HL-60/S4 treated with phorbol 12-myristate 13-acetate at 8.2 ng/mL for 4 days and 3 days (cell line): ENCODE data around the gene APOA4.

Experiments used
- in situ Hi-C: fragments of 300-500 bp; cut with MboI; formaldehyde crosslinking; loops from 2 replicates; pipeline ENCODE4 v1.15.0; 2022; ENCODE audit warnings: low sequenced_read_pairs

Gene APOA4

DNA sequence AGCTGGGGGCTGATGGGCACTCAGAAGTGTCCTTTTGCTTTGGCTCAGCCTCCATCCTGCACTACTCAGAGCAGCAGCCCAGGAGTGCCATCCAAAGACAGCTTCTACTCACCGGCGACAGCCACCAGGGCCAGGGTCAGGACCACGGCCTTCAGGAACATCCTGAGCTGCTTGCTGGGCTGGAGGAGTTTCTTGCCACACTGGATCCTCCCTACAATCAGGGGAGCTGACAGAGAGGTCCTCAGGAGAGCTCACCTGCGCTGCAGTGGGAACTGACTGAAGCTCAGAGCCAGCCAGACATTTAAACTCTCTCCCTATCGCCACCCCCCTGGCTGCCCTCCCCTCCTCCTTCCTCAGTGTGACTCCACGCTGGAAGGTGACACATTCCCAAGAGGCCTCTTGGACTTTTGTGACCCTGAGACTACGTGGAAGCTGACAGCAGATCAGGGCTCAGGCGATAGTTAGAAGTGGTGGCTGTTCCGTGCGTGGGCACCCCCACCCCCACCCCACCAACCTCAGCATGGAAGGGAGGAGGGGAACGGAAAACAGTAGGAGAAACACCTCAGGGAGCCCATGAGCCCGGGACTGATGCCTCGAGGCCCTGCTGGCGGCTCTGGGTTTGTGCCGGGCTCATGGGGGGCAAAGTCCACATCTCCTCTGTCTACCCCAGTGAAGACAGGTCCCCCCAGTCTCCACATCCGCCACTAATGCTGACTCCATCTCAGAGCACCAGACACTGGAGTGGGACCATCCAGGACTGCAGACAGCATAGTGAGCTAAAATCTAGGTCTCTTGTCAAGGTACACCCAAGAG lies at the start of gene APOA4:
TSS of gene APOA4 (minus strand) at position 274 of the 813 bp plus-strand sequence. CDS start at position 161, 113 bp downstream.
- in situ Hi-C loops: no loop called here

DNA sequence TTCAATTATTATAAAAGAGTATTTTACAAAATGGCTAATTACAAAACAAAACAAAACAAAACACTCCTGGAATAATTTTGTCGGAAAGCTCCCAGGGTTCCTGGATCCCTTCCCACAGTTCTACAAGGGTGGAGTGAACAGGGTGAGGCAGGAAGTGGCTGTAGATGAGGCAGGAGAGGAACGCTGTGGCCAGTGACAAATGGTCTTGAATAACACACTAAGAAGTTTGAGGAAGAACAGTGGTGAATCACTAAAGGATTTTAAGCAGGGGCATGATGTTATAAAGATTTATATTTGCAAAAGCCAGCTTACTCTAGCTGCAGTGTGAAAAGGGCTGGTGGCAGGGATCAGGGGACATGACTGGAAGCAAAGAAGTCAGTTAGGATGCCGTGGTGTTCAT lies 48.1 kb upstream of the APOA4 start:
- in situ Hi-C loops: loop anchor here (10.0 kb wide), 1 partner anchor 234 kb away; no protein-coding TSS in a partner anchor

DNA sequence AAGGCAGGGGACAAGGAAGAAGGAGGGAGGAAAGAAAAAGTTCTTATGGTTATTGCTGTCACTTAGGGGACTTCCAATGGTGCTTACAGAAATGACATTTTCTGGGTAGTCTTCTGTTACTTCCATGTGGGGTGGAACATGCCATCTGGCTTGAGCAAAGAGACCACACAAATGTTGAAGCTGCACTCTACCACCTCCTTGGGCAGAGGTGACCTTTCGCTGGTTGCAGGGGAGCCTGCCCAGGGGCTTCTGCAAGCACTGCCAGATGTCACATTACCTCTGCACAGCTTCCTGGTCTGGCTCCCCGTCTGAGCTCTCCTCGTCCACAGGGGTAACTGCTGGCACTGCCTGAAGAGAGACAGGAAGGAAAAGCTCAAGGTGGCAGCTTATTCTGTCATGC lies 47.0 kb upstream of the APOA4 start:
- in situ Hi-C loops: loop anchor here (10.0 kb wide), 1 partner anchor 235 kb away; no protein-coding TSS in a partner anchor

DNA sequence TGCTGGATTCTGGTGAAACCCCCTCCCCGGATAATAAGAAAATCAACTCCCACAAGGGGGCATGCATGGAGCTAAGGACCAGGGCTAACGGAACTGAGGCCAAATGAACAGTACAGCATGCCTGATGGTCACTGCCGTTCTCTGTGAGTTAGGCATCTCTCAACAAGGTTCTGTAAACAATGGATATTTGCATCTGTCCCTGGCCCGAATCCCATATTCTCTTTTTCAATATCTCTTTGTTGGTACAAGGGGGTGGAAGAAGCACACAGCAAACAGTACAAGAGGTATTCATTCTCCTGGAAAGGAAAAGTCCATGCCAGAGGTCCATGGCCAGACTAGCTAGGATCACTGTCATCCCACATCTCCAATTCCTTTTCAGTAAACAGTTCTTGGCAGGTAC lies 46.5 kb upstream of the APOA4 start:
- in situ Hi-C loops: loop anchor here (10.0 kb wide), 1 partner anchor 235 kb away; no protein-coding TSS in a partner anchor

DNA sequence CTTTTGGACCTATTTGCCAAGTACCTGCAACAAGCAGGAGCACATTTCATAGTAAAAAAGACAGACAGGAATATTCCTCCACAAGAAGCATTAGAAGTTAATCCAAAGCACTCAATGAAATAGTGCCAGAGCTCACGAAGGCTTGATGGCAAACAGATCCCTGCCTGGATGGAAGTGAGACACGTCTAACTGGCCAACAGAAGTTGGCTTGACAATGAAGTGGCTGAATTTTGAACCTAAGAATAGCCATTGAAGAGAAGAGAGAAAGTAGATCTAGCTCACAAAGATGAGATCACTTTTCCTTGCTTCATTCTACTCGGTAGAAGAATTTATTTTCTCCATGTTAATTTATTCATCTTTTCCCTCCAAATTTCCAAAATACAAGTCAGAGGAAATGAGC lies 45.0 kb upstream of the APOA4 start:
- in situ Hi-C loops: no loop called here

DNA sequence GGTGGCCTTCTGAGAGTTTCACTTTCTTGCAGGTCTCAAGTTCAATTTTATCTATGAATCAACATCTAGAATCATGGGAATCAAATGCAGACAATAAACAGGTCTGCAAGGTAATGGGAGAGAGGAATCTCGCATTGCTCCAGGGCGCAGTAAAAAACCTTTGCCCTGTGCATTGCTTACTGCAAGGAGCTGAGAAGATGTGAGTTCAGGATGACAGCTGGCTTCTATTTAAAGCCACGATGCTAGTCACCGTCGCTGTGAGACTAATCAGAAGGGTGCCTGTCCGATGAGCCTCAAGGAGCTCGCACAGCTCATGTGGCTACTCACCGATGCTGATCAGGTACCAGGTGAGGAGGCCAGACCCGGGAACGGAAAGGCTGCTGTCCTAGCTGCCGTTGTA lies 44.5 kb upstream of the APOA4 start:
- in situ Hi-C loops: no loop called here

DNA sequence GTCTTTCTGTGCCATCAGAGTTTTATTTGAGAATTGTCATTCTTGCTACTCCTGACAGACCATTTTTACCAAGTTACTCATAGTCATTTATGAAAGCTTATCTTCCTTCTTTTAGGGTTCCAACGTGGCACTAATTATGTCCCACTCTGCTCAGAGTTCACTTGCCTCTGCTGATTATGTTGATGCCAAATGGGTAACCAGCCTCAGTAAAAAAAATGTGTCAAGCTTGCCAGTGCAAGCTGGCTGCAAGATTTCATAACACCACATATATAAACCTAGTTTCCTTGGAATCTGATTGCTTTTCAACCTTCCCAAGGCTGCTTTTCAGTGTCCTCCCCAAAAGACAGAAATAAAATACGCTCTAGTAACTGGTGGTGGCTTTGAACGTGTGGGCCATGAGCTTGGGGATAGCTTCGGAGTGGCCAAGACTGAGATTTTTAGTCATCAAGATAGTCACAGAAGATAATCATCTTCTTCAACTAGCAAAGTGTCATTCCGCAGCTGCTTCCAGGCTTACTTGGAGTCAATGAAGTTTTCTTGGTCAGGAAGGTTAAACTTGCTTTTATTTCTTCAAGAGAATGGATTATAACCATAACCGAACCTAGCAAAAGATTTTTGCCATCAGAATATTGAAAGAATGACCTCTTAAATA lies 43.8 kb upstream of the APOA4 start:
- in situ Hi-C loops: no loop called here

DNA sequence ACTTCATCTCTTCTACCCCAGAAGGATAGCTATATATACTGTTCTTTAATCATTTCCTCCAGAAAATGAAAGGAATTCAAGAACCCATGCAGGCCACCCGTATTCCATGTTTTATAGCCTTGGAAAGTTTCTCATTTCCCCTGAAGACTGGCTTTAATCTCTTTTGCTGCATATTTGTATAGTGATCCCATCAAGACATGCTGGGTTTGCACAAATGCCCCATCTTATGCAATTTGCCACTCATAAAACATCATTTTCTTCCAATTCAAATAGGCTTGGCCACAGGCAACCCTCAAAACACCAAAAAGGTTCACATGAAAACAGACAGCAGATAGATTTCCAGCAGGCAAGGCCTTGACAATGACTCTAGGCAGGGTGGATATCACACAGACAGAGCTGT lies 42.6 kb upstream of the APOA4 start:
- in situ Hi-C loops: no loop called here

DNA sequence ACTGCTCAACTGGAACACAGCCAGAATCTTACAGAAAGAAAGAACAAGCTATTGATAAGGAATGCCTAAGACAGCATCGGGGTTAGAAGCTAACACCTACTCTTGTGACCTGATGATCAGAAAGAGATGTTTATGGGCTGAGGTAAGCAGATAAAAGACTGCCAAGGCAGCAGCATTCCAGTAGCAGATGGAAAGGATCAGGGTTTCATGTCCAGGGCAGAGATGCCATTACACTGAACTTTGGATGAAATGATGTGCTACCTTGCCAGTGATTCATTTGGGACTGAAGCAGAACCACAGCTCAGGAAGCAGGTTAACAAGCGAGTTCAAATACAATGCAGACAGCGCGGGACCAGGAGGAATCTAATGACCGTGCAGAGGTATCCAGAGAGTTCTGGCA lies 41.4 kb upstream of the APOA4 start:
- in situ Hi-C loops: no loop called here

DNA sequence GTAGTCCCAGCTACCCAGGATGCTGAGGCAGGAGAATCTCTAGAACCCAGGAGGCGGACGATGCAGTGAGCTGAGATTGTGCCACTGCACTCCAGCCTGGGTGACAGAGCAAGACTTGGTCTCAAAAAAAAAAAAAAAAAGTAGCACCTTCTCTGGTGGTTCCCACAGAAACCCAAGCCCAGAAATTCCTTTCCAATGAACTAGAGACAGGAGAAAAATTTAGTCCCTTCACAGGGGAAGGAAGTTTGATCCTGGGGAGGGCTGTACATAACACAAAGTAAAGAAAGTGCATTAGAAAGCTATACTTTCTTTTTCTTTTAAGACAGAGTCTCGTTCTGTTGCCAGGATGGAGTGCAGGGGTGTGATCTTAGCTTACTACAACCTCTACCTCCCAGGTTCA lies 39.8 kb upstream of the APOA4 start:
- in situ Hi-C loops: no loop called here

DNA sequence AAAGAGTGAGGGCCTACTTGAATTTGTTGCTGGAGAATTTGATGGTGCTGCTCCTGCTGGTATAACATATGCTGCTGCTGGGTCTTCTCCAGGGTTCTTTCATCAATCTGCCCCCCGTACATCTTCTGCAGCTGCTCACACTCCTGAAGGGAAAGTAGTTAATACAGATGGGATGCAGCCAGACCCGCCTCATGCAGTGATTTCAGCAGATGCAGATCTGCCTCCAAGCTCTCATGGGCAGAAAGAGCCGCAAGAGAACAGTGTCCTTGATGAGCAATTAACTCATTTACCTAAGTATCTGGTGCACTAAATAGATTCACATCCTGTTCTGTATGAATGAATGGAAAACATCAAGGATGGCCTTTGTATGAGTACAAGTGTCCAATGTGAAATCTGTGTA lies 39.1 kb upstream of the APOA4 start:
- in situ Hi-C loops: no loop called here

DNA sequence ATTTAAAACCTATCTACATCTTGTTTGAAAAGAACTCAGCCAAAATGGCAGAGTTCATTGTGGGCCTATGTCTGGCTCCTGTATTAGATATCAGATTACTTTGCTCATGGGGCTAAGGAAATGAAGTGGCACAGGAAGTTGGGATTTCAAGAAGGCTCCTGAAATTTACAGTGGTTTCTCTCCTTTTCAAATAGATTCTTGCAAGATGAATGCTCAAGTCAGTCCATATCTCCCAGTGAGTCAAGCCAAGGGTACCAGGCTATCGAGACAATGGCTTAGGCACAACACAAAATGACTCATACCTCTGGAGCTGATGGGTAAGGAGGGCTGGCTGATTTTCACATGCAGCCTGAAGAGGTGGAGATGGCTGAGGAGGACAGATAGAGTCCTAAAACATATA lies 38.4 kb upstream of the APOA4 start:
- in situ Hi-C loops: no loop called here

DNA sequence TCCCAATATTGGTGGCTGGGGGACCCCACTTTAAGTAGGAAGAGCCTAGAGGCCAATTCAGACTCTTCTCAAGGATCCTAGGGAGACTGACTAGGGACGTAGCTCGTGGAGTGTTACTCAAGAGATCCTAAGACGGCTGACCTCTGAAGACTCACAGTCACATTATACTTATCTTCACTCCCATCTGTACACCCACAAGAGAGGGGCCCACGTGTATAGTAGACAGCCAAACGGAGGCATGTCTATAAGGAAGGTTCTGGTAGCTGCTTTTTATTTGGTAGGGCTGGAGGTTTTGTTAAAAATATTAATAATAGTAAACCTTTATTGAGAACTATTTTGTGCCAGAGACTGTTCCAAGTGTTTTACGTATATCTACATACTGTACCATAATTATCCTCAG lies 37.2 kb upstream of the APOA4 start:
- in situ Hi-C loops: no loop called here

DNA sequence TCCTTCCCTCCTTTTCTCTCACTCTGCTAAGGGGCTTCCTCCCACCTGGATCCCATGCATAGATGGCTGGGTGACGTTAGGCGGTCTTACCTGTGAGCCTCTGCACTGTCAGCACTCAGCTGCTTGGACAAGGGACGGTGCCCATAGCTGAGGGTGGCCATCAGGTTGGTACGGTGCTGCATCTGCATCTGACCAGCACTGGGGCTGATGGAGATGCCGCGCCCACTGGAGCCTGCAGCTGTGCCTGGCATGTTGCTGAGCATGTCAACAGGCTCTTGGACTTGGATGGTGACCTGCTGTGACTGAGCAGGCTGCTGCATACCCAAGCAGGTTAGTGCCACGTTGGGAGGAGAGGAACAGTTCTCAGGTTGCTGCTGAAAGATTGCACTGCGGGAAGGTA lies 36.1 kb upstream of the APOA4 start:
- in situ Hi-C loops: no loop called here

DNA sequence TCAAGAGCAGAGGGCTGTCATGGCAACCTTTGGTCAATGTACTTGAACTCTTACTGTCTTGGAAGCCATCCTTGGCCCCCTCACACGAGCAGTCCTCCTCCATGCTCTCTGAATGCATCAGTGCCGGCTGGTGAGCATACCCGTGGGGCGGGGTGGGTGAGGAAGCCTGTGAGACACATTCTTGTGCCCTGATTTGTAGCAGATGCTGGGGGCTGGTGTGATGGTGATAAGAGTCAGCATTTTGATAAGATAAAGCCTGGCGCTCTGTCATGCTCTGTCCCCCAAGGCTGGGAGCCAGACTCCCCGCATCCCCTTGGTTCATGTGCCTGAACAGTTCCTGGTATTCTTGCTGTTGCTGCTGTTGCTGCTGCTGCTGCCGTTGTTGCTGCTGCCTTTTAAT lies 34.8 kb upstream of the APOA4 start:
- in situ Hi-C loops: no loop called here

DNA sequence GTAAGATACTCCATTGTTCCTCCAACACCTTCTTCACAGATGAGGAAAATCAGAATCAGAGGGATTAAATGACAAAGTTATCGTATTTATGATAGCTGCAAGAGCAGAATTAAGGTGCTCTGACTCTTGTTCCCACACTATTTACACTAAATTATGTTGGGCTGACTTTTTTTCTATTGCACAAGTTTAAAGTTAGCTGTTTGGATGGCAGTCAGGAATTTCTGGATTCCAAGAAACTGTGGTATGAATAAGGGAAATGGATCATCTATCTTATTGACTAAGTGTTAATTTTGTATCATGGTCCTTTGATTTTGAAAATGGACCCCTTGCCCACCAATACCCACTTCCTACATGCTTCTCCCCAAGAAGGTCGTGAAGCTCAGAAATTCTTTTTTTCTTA lies 34.2 kb upstream of the APOA4 start:
- in situ Hi-C loops: no loop called here

DNA sequence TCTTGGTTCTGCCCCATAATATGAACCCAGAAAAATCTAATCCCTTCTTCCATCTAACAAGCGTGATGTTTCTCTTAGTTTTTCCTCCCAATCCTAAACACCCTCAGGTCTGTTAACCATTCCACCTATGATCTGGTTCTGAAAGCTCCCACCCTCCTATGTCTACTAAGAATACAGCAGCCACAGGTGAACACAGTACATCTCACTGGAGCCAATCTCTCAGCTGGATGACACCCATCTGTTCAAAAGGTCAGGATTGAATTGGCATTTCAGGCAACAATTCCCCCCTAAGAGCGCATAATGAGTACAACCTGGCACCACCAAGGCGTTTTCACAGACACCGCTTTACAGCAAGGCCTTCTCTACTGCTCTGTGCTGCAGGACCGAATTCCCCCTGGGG lies 33.3 kb upstream of the APOA4 start:
- in situ Hi-C loops: no loop called here

DNA sequence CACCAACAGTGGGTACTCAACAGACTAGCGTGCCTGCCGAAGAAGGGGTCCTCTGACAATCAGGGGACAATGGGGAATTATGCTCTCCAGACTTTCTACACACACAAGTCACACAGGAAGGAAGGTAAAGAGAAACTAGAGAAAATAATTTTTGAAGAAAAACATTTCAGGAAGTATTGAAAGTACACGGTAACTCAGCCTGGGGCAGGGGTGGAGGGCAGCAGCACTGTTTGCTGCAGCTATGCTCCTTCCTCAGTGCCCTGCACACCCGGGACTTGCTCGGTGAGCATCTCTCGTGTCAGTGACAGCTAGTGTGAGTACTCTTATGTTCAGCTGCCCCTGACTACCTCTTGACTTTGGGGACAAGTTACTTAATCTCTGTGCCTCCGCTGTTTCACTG lies 32.3 kb upstream of the APOA4 start:
- in situ Hi-C loops: no loop called here

DNA sequence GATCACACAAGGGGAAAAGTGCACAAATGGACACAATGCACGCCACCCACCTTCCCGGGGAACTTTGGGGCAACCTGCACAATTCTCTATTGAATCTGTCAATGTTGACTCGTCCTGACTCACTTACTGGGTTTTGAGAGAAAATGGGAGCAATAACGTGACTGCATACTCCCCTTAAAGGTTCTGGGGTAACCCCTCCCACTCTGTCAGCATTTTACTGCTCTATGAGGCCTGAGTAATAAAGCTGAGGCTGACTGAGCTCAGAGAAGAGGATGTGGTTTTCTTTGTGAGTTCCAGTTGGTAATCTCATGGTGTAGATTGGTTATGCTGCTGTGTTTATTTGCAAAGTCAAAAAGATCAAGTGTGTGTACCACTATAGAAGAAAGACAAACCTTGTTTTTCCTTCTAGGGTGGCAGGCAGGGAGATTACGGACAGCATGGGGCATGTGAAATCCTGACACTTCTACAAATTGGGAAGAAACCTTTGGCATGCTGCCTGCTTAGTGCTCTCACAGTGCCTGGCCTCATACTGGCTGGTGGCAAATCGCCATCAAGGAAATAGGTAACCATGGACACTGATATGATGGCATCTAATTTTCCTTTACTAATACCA lies 30.5 kb upstream of the APOA4 start:
- in situ Hi-C loops: no loop called here

DNA sequence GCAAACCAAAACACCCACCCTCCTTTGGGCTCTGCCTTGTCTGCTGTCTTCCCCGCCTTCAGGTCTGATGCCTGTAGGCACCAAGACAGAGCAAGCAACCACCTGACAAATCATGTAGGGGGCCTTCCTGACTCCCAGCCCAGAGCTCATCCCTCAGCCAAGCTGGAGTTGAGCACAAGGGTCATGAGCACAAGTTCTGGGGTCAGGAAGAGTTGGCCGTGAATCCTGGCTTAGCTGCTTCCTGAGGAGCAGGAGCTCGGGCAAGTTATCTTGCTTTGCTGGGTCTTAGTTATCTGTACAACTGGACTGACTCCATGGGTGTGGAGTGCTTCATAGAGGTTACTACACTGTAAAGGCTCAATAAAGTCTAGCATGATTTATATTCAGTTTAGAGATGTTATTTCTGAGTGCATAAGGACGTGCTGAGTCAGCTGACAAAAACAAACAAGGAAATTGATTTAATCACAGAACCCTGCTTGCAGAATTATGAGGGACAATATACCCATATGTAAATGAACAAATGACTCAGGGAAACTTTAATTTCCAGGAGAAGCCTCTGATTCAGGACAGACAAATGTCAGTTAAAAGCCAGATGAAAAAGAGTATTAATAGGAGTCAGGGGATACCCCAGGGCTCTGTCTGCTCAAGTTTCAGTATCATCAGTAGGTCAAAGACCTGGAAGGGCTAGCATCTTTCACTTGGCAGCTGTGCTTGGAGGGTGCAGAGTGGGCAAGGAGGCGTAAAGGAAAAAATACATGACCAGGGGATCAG lies 29.3 kb upstream of the APOA4 start:
- in situ Hi-C loops: no loop called here

DNA sequence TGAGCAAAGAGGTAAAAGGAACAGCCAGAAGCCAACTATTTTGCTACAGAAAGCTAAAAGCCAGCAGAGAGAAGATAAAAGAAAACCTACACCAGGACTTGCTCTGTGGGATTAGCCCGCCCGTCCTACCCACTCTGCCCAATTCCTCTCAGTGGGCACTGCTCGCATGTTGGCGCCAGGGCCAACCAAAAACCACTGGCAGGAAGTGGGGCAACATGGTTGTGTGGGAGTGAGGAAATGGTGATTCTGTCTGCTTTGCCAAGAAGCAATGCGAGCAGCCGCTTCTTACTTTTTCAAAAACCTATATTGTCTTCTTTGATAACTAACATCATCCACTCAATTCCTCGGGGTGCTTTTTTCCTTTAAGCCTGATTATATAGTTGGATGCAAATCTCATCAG lies 28.5 kb upstream of the APOA4 start:
- in situ Hi-C loops: no loop called here
